Fibroblast of skin of scalp (primary cell): ENCODE measurements around the gene GPHN.

ENCODE experiments used
- DNase-seq: peaks from one replicate; pipeline ENCODE4 v3.0.0-alpha.2; 2013

The GPHN gene

DNA sequence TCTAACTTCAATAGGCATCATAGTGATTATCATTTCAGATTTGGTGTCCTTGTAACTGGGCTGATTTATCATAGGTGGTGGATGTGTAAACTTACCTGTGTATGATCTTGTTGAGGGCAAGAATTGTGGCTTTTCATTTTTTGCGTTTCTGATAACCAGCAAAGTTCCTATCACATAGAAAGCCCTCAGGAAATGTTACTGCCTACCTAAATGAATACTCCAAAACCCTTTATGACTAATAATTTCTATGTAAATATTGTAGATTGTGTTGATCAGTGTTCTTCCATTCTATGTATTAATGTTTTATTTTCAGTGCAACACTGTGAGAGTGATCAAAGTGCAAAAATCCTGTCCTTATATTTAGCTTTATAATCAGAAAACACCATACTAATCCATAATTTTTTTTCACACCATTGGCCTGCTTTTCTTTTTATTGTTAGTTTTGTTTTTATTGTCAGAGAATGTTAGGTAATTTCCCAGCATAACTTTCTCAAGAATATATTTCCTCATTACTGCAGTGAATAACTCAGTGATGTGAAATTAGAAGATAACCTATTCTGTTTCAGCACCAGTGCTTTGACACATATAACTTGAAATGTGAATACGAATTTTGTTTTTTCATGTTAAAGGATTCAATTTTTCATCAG lies 94.1 kb downstream of the GPHN start:
- DNase-seq = no peak

DNA sequence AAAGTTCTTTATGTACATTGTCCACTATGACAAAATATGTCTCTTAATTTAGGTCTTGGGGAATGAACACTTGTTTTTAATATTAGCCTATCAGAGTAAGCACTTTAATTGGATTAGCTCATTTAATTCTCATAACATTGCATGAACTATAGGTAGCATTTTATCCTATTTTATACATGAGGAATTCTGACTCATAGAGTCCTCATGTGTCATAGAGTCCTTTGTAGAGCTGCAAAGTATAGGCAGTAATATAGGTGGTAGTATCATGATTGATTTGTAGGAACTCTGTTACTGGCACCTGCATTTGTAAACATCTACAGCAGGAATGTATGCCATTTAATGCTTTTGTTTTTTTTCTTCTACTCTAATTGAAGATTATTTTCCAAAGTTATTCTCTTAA lies 96.0 kb downstream of the GPHN start:
- no peak for DNase-seq

DNA sequence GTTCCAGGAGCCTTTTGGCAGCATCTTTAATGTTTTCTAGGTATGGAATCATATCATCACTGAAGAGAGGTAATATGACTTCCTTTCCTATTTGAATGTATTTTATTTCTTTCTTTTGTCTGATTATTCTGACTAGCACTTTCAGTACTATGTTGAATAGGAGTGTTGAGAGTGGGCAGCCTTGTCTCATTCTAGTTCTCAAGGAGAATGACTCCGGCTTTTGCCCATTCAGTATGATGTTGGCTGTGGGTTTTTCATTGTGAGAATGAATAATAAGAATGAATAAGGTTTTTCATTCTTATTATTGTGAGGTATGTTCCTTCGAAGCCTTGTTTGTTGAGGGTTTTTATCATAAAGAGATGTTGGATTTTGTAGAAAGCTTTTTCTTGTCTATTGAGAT lies 98.9 kb downstream of the GPHN start:
- no peak for DNase-seq

DNA sequence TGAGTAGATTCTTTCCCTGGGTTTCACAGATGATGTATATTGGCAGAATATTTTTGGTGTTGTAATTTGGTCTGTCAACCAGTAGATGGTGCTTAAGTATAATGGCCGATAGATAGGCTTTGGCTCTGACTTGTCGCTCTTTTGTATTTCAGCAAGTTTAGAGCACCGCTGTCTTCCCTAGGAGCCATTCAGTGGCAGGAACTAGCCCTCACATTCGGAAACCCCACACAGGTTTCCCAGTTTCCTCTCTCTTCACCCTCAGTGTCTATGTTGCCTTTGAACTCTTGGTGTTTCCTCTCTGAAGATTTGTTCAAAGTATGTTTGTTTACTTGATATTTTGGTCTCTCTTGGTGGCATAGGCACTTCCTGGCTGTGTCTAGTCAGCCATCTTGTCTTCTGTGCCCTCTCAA lies 102.2 kb downstream of the GPHN start:
- DNase-seq = no peak

DNA sequence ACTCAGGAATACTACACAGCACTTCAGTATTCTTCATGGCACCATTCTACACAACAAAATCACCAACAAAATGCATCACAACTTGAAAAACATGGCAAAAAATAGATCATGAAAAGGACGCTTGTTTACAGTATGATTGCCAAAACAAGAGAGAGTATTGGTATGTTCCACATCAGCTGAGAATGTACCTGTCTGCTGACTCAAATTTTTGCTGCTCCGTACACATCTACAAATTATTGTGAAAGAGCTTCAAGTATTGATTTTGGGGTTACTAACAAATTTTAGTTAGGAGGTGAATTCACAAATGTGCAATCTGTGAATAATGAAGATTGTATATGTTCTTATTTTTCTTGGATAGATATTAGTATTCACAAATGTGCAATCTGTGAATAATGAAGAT lies 105.4 kb downstream of the GPHN start:
- DNase-seq = no peak

DNA sequence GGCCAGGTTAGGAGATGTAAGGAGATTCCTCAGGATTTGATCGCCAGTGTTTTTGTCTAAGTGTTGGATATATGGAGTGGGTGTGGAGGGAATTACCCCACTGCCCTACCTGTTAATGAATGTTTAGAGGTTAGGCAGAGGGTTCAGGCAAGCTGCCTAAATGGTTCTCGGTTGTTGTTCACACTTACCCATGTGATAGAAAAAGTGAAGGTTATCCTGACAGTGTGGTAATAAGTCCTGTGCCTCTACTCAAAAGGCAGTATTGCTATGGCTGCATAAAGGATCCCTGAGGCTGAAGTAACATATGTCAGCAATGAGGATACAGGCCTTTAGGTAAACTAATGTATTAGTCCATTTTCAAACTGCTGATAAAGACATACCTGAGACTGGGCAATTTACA lies 112.0 kb downstream of the GPHN start:
- DNase-seq = no peak

DNA sequence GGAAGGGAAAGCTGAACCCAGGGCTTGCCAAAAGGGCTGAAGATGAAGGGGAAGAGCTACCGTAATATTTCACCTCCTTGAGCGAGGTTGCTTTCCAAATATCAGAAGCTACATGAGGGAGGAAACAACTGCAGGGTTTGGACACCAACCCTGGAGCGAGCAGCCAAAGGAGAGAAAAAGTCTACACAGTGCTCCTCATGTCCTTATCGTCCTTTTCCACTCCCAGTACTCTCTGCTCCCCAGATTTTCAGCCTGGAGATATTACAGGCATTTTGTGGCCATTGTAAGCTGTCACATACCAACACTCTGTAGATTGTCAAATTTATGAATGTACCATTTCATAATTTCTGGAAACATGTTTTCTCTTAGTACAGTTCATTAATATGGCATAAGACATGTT lies 115.9 kb downstream of the GPHN start:
- no peak for DNase-seq

DNA sequence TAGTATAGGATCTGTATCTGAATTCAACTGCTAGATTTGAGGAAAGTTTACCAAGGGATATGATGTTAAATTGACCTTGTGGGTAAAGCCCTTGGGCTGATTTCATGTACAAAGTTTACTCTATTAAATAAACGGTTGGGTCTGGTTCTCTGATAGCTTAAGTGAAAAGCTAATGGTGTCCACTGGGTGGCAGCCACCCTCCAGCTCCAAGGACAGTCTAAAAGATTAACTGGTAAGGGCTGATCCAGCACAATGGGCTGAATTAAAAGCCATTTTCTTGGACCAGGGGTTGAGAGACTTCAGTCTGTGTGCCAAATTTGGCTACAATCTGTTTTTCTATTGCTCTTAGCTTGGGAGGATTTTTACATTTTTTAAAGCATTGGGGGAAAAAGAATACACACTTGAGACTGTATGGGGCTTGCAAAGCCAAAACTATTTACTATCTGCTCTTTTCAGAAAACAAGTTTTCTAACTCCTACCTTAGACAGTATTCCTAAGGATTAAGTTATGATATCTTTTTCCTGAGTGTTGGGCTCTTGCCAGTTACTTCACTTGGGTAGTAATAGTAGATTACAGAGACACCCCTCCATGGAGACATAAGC lies 116.5 kb downstream of the GPHN start:
- peak; percentile 60 for DNase-seq

DNA sequence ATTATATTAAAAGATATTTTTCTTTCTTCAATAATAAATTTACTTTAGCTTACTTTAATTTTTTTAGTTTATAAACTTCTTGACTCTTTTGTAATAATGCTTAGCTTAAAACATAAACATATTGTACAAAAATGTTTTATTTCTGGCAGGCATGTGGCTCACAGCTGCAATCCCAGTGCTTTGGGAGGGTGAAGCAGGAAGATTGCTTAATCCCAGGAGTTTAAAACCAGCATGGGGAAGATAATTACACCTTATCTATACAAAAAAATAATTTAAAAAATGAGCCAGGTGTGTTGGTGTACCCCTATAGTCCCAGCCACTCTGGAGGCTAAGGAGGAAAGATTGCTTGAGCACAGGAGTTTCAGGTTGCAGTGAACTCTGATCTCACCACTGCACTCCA lies 120.7 kb downstream of the GPHN start:
- no peak for DNase-seq

DNA sequence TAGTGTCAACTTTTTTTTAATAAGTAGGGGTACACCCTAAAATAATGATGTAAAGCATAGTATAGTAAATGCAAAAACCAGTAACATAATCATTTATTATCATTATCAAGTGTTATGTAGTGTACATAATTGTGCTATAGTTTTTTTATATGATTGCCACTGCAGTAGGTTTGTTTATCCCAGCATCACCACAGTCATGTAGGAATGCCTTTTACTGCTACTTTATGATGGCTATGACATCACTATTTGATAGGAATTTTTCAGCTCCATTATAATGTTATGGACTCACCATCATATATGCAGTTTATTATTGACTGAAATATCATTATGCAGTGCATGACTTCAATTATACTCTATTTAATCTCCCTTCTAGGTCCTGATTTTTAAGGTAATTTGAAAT lies 121.6 kb downstream of the GPHN start:
- no peak for DNase-seq

DNA sequence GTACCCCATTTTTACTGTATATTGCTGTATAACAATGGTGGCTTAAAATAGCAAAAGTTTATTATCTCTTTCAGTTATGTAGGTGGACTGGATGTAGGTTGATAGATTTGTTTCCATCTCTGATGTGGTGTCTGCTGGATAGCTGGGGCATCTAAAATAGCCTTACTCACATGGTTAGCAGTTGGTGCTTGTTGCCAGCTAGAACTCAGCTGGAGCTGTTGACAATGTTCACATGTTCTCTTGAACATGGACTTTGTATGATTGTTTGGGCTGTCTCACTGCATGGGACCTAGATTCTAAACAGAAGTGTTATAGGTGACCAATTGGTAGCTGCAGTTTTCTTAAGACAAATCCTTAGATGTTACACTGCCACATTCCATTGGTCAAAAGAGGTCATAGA lies 126.9 kb downstream of the GPHN start:
- no peak for DNase-seq

DNA sequence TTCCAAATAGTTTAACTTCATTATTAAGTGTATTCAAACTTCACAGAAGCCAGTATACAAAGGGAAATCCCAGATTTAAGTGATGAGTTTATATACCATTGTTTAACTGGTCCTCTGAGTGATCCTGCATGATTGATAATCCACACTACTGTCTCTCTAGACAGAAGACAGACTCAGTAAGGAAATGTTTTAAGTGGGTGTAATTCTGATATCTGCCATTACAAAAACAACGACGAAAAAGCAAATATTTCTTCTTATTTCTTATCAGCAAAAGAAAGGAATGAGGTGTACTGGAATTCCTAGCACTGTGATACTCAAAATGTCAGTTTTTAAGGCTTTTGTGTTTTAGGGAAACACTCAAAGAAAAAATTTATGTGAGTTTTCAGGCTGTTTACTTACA lies 127.5 kb downstream of the GPHN start:
- no peak for DNase-seq

DNA sequence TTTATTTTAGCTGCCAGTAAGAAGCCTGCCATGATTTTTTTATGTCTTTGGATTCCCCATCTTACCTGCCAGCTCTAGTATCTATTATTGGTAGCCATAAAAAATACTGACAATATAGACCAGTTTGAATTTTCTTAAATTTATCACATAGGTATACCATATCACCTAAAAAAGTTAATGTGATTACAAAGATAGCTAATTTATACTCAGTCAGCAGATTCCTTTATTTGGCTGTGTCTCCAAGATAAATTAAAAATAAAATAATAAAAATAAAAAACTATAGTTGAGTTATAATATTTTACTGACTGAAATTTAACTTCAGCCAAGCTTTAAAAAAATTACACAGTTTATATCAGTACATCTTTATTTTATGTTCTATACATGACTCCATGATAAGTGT lies 128.3 kb downstream of the GPHN start:
- no peak for DNase-seq

DNA sequence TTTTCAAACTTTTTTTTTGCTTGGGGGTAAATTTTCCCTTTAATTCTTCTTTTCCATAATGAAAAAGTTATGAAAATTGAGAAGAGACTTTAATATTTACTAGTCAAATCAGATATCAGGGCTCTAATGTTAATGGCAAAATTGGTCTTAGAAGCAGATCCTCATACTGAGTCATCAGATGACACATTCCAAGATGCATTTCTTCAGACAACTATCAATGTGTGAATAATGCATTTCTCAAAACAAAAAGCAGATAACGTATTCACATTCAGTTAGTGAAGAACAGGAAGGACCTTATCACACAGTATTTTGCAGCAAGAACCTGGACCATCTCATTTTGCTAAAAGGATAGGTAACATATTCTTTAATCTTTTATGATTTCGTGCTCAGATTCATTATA lies 130.7 kb downstream of the GPHN start:
- peak; percentile 30 for DNase-seq

DNA sequence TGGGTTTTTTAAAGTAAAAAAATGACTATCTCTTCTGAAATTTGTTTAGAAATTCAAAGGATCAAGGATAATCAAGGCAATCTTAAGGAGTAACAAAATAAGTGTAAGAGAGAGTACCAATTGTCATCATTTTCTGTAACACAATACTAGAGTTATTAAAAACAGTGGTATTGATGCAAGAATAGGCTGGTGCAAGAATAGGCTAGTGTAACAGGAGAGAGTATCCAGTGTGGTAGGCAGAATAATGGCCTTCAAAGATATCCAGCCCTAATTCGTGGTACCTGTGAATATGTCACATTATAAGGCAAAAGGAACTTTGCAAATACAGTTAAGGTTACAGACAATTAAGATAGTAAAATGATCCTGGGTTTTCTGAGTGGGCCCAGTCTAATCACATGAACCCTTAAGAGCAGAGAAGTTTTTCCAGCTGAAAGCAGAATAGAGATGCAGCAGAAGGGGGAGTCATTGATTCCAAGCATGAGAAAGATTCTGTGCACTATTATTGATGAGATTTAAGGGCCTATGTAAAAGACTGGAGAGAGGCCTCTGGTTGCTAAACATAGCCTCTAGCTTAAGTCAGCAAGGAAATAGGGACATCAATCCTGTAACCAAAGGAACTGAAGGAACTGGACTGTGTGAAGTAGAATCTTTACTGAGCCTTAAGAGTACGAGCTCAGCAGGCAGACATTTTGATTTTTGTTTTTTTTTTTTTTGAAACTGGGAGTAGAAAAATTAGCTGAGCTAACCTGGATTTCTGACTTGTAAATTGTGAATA lies 134.1 kb downstream of the GPHN start:
- DNase-seq = no peak

DNA sequence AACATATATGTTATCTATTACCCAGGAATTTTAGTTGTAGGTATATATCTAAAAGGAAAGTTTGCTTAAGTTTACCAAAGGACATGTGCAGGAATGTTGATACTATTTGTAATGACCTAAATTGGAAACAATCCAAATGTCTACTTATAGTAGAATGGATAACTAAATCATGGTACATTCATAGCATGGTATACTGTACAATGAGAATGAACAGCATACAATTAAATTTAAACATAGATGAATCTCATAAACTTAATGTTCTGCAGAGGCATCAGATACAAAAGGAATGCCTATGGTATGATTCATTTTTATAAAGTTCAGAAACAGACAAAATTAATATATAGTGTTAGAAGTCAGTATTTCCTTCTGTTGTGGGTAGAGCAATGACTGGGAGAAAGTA lies 135.4 kb downstream of the GPHN start:
- no peak for DNase-seq

DNA sequence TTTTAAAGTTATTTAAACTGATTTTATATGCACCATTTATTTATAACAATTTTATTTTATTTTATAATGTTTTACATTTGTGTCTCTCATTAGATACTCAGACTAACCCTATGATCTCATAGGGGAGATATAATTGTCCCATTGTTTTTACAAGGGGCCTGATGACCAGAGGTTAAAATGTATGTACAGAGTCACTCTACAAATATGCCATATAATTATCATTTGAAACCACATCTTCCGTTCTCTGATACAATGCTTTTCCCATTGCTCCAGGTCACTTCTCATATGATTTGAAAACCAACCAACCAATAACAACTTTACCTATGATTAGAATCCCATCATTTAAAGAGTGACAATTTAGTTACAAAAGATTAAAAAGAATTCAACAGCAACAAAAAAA lies 137.8 kb downstream of the GPHN start:
- no peak for DNase-seq

DNA sequence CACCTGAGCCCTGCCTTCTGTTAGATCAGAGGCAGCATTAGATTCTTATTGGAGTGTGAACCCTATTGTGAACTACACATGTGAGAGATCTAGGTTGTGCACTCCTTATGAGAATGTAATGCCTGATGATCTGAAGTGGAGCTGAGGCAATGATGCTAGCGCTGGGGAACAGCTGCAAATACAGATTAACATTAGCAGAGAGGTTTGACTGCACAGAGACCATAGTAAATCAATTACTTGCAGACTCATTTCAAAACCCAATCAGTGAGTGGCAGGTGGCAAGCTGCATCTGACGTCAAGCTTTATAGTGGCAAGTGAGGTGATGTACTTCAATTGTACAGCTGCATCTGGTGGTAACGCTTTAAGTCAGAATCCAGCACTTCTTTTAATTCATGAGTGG lies 141.6 kb downstream of the GPHN start:
- no peak for DNase-seq

DNA sequence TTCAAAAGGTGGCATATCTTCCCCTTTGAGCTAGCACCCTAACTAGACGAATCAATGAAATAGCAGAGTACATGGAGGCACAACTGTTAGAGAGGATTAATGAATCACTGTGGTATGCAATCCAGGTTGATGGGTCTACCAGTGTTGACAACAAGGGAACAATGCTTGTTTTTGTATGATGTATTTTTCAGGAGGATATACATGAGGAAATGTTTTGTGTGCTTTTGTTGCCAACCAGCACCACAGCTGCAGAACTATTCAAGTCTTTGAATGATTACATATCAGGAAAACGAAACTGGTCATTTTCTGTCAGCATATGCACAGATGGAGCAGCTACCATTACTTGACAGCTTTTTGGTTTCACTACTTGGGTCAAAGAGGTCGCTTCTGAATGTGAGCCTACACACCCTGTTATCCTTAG lies 142.6 kb downstream of the GPHN start:
- no peak for DNase-seq

DNA sequence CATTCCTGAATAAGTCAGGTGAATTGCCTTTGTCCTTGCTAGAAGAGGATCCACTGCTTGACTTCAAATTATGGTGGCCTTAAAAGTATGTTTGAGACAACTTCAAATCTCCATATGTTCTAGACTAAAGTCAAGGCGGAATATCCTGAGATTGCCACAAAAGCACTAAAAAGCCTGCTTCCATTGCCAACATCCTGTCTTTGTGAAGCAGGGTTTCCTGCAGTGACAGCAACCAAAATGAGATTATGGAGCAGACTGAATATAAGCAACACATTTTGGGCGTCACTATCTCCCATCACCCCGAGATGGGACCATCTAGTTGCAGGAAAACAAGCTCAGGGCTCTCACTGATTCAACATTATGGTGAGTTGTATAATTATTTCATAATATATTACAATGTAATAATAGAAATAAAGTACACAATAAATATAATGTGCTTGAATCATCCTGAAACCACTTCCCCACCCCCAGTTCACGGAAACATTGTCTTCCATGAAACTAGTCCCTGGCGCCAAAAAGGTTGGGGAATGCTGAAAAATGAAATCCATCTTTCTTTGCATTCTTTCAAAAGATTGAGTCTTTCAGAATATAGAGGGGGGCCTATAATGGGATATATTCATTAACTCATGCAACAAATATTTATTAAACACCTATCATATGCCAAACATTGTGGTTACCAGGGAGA lies 143.7 kb downstream of the GPHN start:
- DNase-seq = no peak

DNA sequence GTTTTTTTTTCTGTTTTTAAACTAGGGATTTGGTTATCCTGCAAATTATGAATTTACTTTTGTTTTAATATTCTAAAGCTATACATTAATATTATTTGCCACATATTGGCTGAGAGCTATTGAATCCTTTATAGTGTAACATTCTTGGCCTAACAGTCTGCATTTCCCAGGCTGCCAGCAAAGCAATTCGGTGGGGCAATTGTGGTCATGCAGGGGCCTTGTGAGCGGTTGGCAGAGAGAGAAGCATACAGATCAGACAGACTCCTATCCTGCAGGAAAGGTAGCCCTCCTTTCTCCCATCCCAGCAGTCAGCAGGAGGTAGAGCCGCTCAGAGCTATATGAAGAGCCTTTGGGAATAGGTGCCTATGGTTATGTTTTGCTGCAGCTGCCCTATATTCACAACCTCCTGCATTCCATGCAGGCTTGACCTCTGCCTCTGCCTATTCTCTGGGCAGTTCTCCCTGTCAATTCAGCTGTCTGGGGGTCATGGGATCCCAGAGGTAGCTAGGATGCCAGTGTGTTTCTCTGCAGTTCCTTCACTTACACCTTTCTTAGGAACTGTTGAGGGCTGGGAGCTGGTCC lies 144.7 kb downstream of the GPHN start:
- no peak for DNase-seq

DNA sequence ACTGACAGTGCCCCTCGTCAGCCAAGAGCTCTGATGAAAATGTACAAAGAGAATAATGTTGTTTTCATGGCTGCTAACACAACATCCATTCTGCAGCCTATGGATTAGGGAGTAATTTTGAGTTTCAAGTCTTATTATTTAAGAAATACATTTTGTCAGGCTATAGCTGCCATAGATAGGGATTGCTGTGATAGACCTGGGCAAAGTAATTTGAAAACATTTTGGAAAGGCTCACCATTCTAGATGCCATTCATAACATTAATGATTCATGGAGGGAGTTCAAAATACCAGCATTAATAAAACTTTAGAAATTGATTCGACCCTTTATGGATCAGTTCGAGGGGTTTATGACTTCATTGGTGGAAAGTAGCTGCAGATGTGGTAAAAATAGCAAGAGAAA lies 149.8 kb downstream of the GPHN start:
- no peak for DNase-seq

DNA sequence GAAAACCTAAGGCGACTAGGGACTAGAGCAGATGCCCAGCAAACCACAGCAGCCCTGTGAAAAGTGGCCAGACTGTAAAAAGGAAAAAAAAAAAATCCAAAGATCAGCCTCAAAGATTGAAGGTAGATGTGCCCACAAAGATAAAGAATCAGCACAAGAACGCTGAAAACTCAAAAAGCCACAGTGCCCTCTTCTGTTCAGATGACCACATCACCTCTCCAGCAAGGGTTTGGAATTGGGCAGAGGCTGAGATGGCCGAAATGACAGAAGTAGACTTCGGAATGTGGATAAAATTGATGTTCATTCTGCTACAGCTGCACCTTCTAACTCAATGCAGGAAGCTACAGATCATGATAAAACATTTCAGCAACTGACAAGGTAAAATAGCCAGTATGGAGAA lies 154.4 kb downstream of the GPHN start:
- DNase-seq = no peak
